ENCODE results near the gene CDK5RAP1.
"Not testable (repeated sequence)": the region's sequence is repeated elsewhere in the genome, so short reads cannot be mapped to it uniquely, and the experiment has no call there.

The CDK5RAP1 gene

DNA sequence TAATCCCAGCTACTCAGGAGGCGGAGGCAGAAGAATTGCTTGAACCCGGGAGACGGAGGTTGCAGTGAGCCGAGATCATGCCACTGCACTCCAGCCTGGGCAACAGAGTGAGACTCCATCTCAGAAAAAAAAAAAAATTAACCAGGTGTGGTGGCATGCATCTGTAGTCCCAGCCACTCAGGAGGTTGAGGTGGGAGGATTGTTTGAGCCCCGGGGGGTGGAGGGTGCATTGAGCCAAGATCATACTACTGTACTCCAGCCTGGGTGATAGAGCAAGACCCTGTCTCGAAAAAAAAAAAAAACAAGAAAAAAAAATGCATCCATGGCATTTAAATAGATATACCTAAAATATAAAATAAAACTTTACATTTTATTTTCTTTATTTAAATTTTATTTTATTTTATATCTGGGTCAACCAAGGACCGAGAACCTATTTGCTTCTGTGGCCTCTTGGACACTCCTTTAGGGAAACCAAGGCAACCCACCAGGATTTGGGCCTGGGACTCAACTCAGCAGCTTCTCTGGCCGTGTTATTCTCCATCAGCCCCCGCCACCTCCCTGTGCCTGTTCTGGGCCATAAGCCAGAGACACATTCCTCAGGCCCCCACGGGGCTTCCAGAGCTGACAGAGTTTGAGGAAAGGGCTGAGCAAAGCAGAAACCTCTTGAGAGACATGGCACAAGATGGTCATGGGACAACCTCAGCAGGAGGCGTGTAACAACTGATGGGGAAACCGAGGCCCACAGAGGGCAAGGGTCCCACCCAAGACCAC is 36.0 kb upstream of the CDK5RAP1 start:
- Histone ChIP-seq H3K4me2 (ENCODE audit: low read length) (no peak overlapping the region), H2AFZ (ENCODE audit: low read depth, low read length) (no peak overlapping the region), H3K9me3 (ENCODE audit: insufficient read depth, low read length) (no peaks in the 10 kb centered on the region), H3K79me2 (ENCODE audit: low read length) (no peaks in the 10 kb centered on the region), H3K4me1 (ENCODE audit: low read length) (peaks cover 23% of the 10 kb centered on the region), H3K4me3 (ENCODE audit: low read length) (no peak overlapping the region), H4K20me1 (ENCODE audit: insufficient read depth, low read length) (no peaks in the 10 kb centered on the region), H3K27me3 (ENCODE audit: low read depth, low read length) (0 out of 2 replicates have a peak, but pooled peaks cover 3% of the 10 kb centered on the region), H3K36me3 (replicated peaks; ENCODE audit: low read depth, low read length) (no peaks in the 10 kb centered on the region), H3K27ac (ENCODE audit: low read length) (no peak overlapping the region), H3K9ac (ENCODE audit: low read length) (no peak overlapping the region)
- TF ChIP-seq, protein P1, sequence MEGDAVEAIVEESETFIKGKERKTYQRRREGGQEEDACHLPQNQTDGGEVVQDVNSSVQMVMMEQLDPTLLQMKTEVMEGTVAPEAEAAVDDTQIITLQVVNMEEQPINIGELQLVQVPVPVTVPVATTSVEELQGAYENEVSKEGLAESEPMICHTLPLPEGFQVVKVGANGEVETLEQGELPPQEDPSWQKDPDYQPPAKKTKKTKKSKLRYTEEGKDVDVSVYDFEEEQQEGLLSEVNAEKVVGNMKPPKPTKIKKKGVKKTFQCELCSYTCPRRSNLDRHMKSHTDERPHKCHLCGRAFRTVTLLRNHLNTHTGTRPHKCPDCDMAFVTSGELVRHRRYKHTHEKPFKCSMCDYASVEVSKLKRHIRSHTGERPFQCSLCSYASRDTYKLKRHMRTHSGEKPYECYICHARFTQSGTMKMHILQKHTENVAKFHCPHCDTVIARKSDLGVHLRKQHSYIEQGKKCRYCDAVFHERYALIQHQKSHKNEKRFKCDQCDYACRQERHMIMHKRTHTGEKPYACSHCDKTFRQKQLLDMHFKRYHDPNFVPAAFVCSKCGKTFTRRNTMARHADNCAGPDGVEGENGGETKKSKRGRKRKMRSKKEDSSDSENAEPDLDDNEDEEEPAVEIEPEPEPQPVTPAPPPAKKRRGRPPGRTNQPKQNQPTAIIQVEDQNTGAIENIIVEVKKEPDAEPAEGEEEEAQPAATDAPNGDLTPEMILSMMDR (IDR thresholded peaks at IDR 0.05; ENCODE audit: low read depth, low read length) = no peak
- TF ChIP-seq EZH2phosphoT487 (IDR thresholded peaks at IDR 0.05; ENCODE audit: low read depth) = no peak

DNA sequence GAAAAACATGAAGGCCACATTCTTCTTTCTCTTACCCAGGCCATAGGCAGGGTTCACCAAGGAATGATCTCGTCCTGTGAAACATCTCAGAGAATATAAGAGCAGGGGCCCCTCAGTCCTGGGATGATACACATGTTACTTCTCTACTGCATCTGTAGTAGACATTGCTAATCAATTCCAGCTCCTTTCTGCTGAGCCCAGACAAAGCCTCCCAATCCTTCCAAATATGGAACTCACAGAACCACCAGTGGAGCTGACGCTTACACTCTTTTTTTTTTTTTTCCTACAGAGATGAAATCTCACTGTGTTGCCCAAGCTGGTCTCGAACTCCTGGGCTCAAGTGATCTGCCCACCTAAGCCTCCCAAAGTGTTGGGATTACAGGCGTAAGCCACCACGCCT is 33.1 kb upstream of the CDK5RAP1 start:
- TF ChIP-seq, protein P1 (IDR thresholded peaks at IDR 0.05; ENCODE audit: low read depth, low read length) = no peak
- TF ChIP-seq EZH2phosphoT487 (IDR thresholded peaks at IDR 0.05; ENCODE audit: low read depth) = no peak
- H3K79me2 ChIP-seq (ENCODE audit: low read length) = no peaks in the 10 kb centered on the region
- no peaks in the 10 kb centered on the region for H4K20me1 ChIP-seq (ENCODE audit: insufficient read depth, low read length)
- no peaks in the 10 kb centered on the region for H3K36me3 ChIP-seq (replicated peaks; ENCODE audit: low read depth, low read length)
- H3K4me3 ChIP-seq (ENCODE audit: low read length) = no peak overlapping the region
- H3K27ac ChIP-seq (ENCODE audit: low read length) = no peak overlapping the region
- H3K9ac ChIP-seq (ENCODE audit: low read length) = no peak overlapping the region
- H3K27me3 ChIP-seq (ENCODE audit: low read depth, low read length) = no peaks in the 10 kb centered on the region
- H3K4me1 ChIP-seq (ENCODE audit: low read length) = peaks cover 13% of the 10 kb centered on the region
- H3K4me2 ChIP-seq (ENCODE audit: low read length) = no peak overlapping the region
- H2AFZ ChIP-seq (ENCODE audit: low read depth, low read length) = no peak overlapping the region
- no peaks in the 10 kb centered on the region for H3K9me3 ChIP-seq (ENCODE audit: insufficient read depth, low read length)

DNA sequence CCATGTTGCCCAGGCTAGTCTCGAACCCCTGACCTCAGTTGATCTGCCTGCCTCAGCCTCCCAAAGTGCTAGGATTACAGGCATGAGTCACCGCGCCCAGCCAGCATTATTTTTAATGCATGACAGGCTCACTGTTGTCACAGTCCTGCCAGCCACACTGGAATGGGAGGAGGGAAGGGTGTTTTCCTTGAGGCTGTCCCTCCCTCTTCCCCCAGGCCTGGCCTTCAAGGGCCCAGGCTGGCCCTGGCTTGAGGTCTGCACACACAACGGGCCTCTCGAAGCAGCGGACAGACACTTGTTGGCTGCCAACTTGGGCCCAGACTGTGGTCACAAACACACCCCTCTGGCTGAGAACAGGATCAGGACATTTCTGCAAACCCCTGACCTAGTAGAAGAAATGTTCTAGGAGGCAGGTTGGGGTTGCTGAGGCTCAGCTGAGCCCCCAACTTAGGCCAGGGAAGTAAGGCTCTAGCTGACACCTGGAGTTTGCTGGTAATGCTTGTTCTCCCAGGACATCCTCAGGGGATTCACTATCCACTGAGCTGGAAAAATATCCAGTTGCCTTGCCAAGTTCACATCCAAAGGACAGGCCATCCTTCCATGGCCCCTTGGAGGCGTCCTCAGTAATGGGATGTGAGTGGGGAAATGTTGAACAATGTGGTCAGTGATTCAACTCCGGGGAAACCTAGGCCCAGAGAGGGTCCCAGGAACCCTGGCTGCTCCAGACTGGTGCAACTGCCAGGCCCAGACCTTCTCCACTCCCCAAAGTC is 32.3 kb upstream of the CDK5RAP1 start:
- Histone ChIP-seq H3K4me3 (ENCODE audit: low read length) (no peak overlapping the region), H3K27ac (ENCODE audit: low read length) (no peak overlapping the region), H2AFZ (ENCODE audit: low read depth, low read length) (no peak overlapping the region), H3K9ac (ENCODE audit: low read length) (no peak overlapping the region), H3K4me2 (ENCODE audit: low read length) (no peak overlapping the region), H3K36me3 (replicated peaks; ENCODE audit: low read depth, low read length) (no peaks in the 10 kb centered on the region), H3K4me1 (ENCODE audit: low read length) (peaks cover 5% of the 10 kb centered on the region), H3K79me2 (ENCODE audit: low read length) (no peaks in the 10 kb centered on the region), H4K20me1 (ENCODE audit: insufficient read depth, low read length) (no peaks in the 10 kb centered on the region), H3K27me3 (ENCODE audit: low read depth, low read length) (no peaks in the 10 kb centered on the region), H3K9me3 (ENCODE audit: insufficient read depth, low read length) (no peaks in the 10 kb centered on the region)
- TF ChIP-seq EZH2phosphoT487 (IDR thresholded peaks at IDR 0.05; ENCODE audit: low read depth) = no peak
- TF ChIP-seq, protein P1 (IDR thresholded peaks at IDR 0.05; ENCODE audit: low read depth, low read length) = no peak

DNA sequence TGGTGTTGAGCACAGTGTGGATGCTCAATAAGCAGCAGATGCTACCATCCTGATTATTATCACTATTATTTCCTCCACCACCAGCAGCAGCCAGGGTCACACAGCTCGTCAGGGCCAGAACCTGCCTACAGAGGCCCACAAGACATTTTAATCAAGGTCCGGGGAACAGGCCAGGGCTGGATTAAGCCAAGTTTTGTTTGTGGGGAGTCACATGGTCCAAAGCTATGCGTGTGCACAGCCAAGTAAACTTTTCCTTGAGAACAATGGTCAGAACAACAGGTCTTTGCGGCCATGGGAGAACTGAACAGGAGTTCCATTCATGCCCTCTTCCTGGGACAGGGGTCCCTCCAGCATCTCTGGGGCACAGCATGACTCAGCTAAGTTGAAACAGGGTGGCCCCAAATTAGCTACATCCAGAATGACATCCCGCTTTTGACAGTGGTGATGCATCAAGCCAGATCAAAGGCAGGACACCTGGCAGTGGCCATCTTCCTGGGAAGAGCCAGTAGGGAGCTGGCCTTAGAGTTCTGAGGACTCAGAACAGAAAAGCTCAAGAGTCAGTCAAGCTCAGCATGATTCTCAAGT is 30.6 kb upstream of the CDK5RAP1 start:
- Histone ChIP-seq H3K4me1 (ENCODE audit: low read length) (no peaks in the 10 kb centered on the region), H3K36me3 (replicated peaks; ENCODE audit: low read depth, low read length) (no peaks in the 10 kb centered on the region), H3K4me3 (ENCODE audit: low read length) (no peak overlapping the region), H3K4me2 (ENCODE audit: low read length) (no peak overlapping the region), H3K9ac (ENCODE audit: low read length) (no peak overlapping the region), H4K20me1 (ENCODE audit: insufficient read depth, low read length) (no peaks in the 10 kb centered on the region), H3K27ac (ENCODE audit: low read length) (no peak overlapping the region), H3K9me3 (ENCODE audit: insufficient read depth, low read length) (no peaks in the 10 kb centered on the region), H3K27me3 (ENCODE audit: low read depth, low read length) (no peaks in the 10 kb centered on the region), H3K79me2 (ENCODE audit: low read length) (no peaks in the 10 kb centered on the region), H2AFZ (ENCODE audit: low read depth, low read length) (no peak overlapping the region)
- TF ChIP-seq EZH2phosphoT487 (IDR thresholded peaks at IDR 0.05; ENCODE audit: low read depth) = no peak
- TF ChIP-seq, protein P1 (IDR thresholded peaks at IDR 0.05; ENCODE audit: low read depth, low read length) = no peak

DNA sequence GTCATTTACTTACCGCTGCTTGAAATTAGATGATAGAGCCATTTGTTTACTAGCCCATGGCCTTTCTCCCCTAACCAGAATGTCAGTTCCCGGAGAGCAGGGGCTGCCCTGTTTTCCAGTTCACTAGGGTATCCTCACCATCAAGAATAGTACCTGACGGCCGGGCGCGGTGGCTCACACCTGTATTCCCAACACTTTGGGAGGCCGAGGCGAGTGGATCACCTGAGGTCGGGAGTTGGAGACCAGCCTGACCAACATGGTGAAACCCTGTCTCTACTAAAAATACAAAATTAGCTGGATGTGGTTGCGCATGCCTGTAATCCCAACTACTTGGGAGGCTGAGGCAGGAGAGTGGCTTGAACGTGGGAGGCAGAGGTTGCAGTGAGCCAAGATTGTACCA is 22.6 kb upstream of the CDK5RAP1 start:
- H2AFZ ChIP-seq (ENCODE audit: low read depth, low read length); H3K36me3 ChIP-seq (replicated peaks; ENCODE audit: low read depth, low read length): not testable (repeated sequence)

More for the DNA sequence above, 22.6 kb upstream of the CDK5RAP1 start:
- not testable (repeated sequence) for H3K4me2 ChIP-seq (ENCODE audit: low read length); H3K9me3 ChIP-seq (ENCODE audit: insufficient read depth, low read length); H4K20me1 ChIP-seq (ENCODE audit: insufficient read depth, low read length); H3K4me1 ChIP-seq (ENCODE audit: low read length); H3K9ac ChIP-seq (ENCODE audit: low read length); H3K79me2 ChIP-seq (ENCODE audit: low read length); H3K27me3 ChIP-seq (ENCODE audit: low read depth, low read length); H3K27ac ChIP-seq (ENCODE audit: low read length); H3K4me3 ChIP-seq (ENCODE audit: low read length)

Measured in OCI-LY3 (cell line).